Measurements from ENCODE around the gene CLRN1. TPM values are rescaled to one million over a fixed set of nuclear protein-coding genes. Genes with fewer than 3 reads are reported as not detected.

CLRN1 gene
- total RNA-seq, 4 donors from 2014 or later, result not detected

- no peaks in the 10 kb centered on the region for H3K36me3 ChIP-seq
- TF ChIP-seq POLR2A (IDR thresholded peaks at IDR 0.05), result no peak
- TF ChIP-seq CTCF (IDR thresholded peaks at IDR 0.05), result no peak
- DNase-seq (ENCODE audit: low spot score in 2 of 2), result no peak
- no peak overlapping the region for H3K4me3 ChIP-seq
- WGBS, 2 donors, result 67 to 80% methylated on average over 3 of the region's 3 CpGs
- H3K27me3 ChIP-seq, result no peaks in the 10 kb centered on the region
- H3K9me3 ChIP-seq, result no peaks in the 10 kb centered on the region
- no peak overlapping the region for H3K27ac ChIP-seq
- no peaks in the 10 kb centered on the region for H3K4me1 ChIP-seq
Observed at GRCh38 chr3:150975992-150976368, 3.5 kb upstream of the CLRN1 start.

GRCh38 chr3:150975086-150975991 is 2.8 kb upstream of the CLRN1 start:
- TF ChIP-seq POLR2A (IDR thresholded peaks at IDR 0.05) (no peak), EP300 (IDR thresholded peaks at IDR 0.05) (no peak), CTCF (IDR thresholded peaks at IDR 0.05) (no peak)
- H3K4me1 ChIP-seq, result no peaks in the 10 kb centered on the region
- no peak for DNase-seq (ENCODE audit: low spot score in 2 of 2)
- H3K27ac ChIP-seq, result no peak overlapping the region
- 72 to 79% methylated on average over 7 of the region's 7 CpGs for WGBS, 2 donors
- no peaks in the 10 kb centered on the region for H3K27me3 ChIP-seq
- H3K4me3 ChIP-seq, result no peak overlapping the region
- no peaks in the 10 kb centered on the region for H3K36me3 ChIP-seq
- H3K9me3 ChIP-seq, result no peaks in the 10 kb centered on the region

- no peaks in the 10 kb centered on the region for H3K9me3 ChIP-seq
- H3K36me3 ChIP-seq, result no peaks in the 10 kb centered on the region
- no peaks in the 10 kb centered on the region for H3K4me1 ChIP-seq
- no peak for TF ChIP-seq CTCF (IDR thresholded peaks at IDR 0.05)
- no peak for TF ChIP-seq POLR2A (IDR thresholded peaks at IDR 0.05)
- TF ChIP-seq EP300 (IDR thresholded peaks at IDR 0.05), result no peak
- WGBS, 2 donors, result 53 to 58% methylated on average over 6 of the region's 6 CpGs
- H3K27me3 ChIP-seq, result no peaks in the 10 kb centered on the region
- H3K27ac ChIP-seq, result no peak overlapping the region
- H3K4me3 ChIP-seq, result no peak overlapping the region
- DNase-seq (ENCODE audit: low spot score in 2 of 2), result no peak
Observed at GRCh38 chr3:150970665-150971324, 1.7 kb downstream of the CLRN1 start.

GRCh38 chr3:150968341-150969035 is 4.0 kb downstream of the CLRN1 start:
- Histone ChIP-seq H3K4me3 (no peak overlapping the region), H3K27ac (no peak overlapping the region), H3K27me3 (no peaks in the 10 kb centered on the region), H3K36me3 (no peaks in the 10 kb centered on the region), H3K4me1 (no peaks in the 10 kb centered on the region), H3K9me3 (no peaks in the 10 kb centered on the region)
- TF ChIP-seq CTCF (IDR thresholded peaks at IDR 0.05) (no peak), EP300 (IDR thresholded peaks at IDR 0.05) (no peak), POLR2A (IDR thresholded peaks at IDR 0.05) (no peak)
- WGBS, 2 donors, result 81 to 83% methylated on average over 4 of the region's 4 CpGs
- no peak for DNase-seq (ENCODE audit: low spot score in 2 of 2)

GRCh38 chr3:150965436-150965835 is 7.1 kb downstream of the CLRN1 start:
- TF ChIP-seq EP300 (IDR thresholded peaks at IDR 0.05), result no peak
- no peak for TF ChIP-seq CTCF (IDR thresholded peaks at IDR 0.05)
- TF ChIP-seq POLR2A (IDR thresholded peaks at IDR 0.05), result no peak
- Histone ChIP-seq H3K27ac (no peak overlapping the region), H3K36me3 (no peaks in the 10 kb centered on the region), H3K4me3 (no peak overlapping the region), H3K27me3 (no peaks in the 10 kb centered on the region), H3K4me1 (no peaks in the 10 kb centered on the region), H3K9me3 (no peaks in the 10 kb centered on the region)
- no peak for DNase-seq (ENCODE audit: low spot score in 2 of 2)
- 84 to 87% methylated on average over 2 of the region's 2 CpGs for WGBS, 2 donors
